Mesenteric fat pad (tissue), 1 donor: ENCODE measurements around the gene FARS2. TPM values are rescaled to one million over a fixed set of nuclear protein-coding genes. Genes with fewer than 3 reads are reported as not detected.
"Not testable (repeated sequence)": the region's sequence is repeated elsewhere in the genome, so short reads cannot be mapped to it uniquely, and the experiment has no call there.

Experiments
- DNase-seq: peaks from one replicate; pipeline ENCODE4 v3.0.0-alpha.2; 2020; ENCODE audit warnings: low spot score
- total RNA-seq: library from RNA; stranded (reverse); fragmentation: NEBNext Ultra II Directional; extraction: Animal tissue kit (Norgen Biotek cat#: 25700); gene quantifications from one replicate; pipeline ENCODE4 v1.2.1, GENCODE V29; 2021
- donor health status: DM: yes; HTN: yes; CAD: no.

FARS2 gene
- total RNA-seq, 1 donor from 2014 or later, result 13.3 TPM

DNA sequence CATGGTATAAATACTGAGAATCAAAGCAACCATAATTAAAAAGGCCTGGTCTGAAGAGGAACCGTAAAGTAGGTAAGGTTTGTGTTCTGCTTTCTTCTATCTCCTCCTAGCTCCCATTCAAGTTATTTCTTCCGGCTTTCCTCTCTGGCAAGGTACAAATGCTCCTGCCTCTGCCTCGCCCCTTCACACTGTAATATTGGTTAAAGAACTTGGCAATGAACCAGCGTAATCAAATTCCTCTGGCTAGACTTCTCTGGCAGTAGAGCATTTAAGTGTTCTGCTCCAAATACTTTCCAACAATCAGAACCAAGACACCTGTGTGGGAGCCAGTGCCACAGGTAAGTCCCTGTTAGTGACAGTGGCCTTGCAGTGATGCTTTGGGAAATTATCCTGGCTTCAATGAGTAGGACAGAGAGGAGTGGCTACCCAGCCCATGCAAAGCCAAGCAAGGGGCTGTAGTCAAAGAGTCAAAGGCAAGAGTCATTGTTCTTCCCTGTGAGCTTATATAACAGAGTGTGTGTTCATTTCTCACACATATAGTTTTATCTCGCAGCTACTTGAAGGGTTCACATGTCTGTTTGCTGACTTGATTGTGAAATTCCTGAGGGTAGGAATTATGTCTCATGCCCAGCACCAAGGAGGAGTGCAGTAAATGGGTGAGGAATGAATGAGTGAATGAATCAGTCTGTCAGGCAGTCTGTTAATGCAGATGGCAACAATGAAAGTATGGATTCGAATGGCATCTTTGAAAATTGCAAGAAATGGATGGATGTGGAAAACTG, 416.1 kb downstream of the FARS2 start:
- DNase-seq, result no peak

DNA sequence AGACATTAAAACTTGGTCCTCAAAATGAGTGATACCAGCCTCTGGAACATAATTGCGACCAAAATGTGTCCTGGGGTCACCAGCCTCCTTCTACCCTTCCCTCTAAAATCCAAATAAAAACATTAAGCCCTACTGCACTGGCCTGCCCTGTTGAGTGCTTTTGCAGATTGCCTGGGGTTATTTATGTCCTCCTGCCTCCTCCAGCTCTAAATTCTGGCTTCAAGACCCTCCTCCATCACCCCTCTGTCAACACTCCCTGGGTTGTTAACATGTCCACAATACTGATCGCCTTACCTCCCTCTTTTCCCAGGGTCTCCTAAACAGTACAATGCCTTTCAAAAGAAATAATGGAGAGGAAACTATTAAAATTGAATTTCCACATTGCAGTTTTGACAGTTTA, 418.0 kb downstream of the FARS2 start:
- DNase-seq, result no peak

DNA sequence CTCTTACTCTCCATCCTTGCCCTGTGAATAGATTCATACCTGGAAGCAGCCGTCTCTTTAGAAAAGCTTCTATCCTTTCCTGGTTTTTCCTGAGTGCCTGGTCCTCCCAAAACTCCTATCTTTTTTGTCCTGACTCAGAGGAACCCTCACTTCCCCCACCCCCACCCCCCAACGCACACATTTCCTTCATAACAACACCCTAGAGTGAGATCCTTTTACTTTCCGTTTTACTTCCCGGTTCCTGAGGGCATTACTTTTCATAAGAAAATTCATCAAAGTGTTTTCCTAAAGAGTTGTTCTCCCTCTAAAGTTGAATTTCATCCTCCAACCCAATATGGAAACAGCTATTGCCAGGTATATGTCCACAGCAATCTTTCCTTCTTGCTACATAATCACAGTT, 418.4 kb downstream of the FARS2 start:
- no peak for DNase-seq

DNA sequence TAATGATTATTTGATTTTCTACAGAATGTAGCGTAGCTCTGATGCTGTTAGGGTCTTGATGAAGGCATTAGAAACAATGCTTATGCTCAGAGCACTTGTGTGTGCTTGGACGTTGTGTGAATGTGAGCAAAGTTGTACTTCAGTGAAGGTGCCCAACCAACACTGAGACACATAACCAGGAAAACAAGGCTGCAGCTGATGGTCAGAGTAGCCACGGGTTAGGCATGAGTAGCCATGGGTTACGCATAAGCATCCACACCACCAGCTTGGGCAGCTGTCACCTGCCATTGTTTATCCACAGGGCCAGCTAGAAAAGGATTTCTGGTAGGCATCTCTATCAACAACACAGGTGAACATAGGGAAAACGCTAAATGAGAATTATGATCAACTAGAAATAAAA, 418.8 kb downstream of the FARS2 start:
- DNase-seq, result no peak

DNA sequence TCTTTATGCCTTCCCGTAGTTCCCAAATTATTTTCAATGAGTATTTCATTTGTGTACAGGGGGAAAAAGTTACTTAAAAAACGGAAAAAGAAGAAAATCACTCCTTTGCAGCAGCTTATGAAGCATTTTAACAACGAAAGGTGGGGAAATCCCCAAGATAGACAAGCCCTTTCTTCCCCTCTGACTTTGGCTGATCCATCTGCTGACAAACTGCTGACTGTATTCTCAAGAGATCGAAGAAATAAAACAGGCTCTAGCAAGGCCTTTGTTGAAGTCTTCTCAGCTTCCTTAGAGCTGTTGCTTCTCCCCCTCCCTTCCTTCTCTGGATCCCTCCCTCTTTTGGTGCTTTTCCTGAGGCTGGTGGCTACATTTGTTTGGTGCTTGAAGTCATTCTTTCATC, 420.2 kb downstream of the FARS2 start:
- no peak for DNase-seq

DNA sequence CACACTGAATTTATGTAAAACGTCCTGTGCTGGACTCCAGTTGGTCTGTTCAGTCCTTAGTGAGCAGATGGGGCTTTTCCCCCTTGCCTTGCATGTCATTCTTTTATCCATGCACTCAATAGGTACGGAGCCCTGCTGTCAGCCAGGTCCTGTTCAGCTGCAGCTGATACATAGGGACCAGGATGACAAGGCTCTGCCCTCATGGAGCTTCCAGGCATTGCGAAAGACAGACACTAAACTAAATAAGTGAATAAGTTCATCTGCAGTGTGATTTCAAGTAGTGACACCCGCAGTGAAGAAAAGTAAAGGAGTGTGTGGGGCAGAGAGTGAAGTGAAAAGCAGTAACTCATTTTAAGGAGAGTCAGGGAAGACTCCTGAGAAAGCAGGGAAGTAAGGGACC, 421.2 kb downstream of the FARS2 start:
- DNase-seq, result no peak

DNA sequence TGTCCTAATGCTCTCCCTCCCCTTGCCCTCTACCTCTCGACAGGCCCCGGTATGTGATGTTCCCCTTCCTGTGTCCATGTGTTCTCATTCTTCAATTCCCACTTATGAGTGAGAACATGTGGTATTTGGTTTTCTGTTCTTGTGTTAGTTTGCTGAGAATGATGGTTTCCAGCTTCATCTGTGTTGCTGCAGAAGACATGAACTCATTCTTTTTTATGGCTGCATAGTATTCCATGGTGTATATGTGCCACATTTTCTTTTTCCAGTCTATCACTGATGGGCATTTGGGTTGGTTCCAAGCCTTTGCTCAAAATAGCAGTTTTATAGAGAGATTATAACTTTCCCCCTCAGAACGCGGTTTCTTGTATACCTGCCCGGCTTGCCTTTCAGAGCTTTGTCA, 422.4 kb downstream of the FARS2 start:
- DNase-seq, result not testable (repeated sequence)

DNA sequence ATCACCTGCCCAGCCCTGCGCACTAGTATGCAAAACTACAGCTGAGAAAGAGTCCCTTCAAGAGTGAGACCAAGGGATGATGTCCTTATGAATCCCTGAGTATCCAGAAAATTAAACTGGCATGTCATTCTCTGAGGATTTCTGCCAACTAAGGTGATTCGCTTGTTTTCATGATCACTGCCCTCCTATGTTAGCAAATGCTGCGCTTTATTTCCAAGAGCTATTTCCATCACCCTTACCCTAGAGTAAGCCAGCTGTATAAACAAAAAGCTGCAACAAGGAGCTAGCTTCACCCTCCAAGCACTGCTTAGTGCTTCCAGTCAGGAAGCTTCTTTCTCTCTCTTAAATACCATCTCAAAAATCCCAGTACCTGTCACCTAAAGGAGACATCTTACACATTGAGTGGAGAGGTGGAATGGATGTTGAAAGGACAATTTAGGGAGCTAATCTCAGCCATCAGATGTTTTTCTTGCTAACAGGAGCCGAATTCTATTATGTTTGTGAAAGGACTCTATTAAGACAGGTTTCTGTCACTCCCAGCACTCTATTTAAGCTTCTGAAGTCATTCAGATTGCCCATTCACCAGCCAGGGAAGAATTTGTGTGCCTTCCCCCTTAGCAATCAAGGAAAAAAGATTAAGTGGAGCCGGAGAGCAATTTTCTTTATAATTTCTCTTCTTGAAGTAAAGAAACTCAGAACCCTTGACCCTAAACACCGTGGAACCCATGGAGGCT, 423.2 kb downstream of the FARS2 start:
- DNase-seq, result no peak

DNA sequence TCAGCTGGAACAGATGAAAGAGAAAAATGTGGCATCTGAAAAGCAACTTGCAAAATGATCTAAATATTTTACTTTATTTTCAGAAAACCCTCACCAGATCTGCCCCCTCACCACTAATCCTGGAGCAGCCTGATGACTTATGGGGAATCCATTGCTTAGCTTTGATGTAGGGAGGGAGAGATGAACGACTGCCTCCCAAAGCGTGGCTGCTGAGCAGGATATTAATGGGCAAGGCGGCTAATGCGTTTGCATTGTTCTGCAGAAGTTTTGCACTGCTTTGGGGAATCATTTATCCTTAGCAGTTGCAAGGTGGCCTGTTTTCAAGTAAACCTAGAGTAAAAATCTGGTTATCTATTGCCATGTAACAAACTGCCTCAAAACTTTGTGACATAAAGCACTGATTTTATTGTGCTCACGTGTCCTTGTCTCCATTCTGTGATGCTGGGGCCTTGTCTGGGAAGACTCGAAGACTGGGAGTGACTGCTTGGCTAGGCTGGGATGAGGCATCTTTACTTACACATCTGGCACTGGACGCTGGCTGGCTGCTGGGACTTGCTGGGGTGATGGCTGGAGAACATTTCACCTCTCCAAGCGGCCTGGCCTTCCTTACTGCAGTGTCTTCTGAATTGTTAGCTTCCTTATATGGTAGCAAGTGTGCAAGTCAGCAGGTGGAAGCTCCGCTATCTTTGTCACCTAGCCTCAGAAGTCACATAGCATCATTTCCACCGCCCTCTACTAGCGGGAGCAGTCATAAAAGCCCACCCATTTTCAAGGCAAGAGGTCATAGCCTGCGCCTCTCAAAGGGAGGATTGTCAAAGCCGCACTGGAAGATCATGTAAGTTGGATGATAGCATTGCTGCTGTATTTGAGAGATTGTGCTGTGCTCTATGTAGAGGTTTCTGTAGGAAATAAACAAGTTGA, 432.2 kb downstream of the FARS2 start:
- DNase-seq, result no peak

DNA sequence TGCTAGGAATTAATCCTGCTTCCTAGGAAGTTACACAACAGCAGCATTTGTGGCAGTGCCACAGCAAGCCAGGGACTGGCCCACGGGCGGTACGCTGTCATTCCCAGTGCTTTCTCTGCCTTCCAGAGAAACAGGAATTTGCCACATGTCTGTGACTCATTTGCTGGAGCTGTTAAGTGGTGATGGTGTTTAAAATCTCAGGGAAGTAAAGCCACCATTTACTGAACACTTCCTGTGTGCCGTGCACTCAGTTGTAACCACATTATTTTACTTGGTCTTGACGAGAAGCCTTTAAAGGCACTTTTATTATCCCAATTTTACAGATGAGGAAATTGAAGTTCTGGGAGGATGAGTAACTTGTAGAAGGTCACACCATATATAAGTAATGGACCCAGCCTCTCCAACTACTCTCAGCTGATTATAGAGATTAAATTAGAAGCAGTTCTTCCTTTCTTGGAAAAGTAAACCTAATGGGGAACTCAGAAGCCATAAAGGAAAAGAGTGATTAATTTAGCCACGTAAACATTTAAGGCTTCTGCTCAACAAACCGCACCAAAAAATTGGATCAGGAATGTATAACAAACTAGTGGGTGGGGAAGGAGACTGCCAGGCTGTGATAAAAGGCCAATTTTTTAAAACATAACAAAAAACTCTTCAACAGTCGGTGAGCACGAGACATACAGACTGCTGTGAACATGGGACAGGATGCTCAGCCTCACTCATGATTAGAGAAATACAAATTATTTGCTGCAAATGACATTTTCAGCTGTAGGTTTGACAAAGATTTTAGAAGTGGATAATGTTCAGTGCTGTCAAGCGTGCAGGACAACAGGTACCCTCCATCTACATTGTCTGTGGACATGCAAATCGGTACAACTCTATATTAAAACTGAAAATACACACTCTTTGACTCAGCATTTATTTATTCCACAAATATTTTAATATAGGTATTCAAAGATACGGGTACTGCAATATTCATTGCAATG, 434.2 kb downstream of the FARS2 start:
- DNase-seq, result no peak

DNA sequence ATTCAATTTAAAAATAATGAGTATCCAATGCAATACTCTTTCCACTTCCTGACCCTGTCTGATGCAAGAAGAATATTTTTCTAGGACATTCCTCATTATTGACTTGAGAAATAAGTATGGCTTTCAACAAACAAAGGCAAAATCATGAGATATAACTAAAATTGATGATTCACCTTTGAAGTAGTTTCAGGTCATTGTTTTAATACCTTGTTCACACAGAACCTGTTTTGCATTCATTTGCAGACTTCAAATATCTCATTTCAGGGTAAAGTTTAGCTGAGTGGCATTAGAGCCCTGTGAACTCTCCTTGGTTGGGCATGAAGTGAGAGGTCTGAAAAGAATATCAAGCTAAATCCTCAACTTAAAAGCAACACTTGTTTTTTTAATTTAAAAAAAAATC, 436.2 kb downstream of the FARS2 start:
- DNase-seq, result no peak

DNA sequence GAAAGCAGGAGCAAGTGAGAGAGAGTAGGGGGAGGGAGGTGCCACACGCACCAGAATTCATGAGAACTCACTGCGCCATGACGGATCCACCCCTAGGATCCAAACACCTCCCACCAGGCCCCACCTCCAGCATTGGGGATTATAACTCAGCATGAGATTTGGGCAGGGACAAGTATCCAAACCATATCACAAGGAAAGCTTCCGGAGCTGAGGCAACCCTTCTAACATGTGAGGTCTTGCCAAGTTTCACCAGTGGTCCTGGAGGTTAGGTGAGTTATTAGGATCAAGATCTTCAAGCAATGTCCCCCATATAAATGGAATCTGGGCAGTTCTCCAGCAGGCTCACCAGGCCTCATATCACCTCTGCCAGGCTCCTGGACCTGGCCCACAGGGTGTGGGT, 437.0 kb downstream of the FARS2 start:
- no peak for DNase-seq

DNA sequence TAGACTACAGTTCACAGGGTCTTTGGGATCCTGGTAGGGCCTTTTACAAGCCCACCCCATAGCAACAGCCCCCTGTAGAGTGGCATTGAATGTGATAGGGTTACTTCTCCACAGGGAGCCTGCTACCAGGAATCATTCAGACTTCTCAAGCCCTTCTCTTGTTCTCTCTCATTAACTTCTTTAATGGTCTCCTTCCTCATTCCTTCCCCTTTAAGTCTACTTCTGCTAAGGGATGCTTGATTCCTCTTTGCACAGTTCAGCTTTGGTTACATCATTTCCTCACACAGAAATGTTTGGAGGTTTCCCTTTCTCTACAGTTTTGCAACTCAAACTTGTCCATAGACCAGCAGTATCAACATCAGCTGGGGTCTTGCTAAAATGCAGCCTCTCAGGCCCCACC, 437.8 kb downstream of the FARS2 start:
- DNase-seq, result not testable (repeated sequence)

DNA sequence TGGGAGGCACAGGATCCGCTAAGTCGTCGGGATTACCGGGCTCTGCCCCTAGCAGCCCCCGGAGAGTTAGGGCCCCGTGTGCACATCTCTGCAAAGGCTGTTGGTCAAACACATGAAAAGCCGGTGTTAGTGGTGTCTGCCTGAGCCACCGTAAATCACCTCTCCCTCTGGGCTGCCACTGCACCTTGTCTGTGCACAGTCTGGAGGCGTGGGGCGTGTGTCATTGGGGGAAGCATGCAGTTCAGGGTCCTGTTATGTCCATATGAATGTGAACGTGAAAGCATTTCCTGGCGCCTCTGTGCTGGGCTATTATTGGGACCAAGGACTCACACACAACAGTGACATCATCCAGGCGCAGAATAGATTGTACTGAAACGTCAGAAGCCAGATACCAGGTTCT, 439.9 kb downstream of the FARS2 start:
- DNase-seq, result no peak

DNA sequence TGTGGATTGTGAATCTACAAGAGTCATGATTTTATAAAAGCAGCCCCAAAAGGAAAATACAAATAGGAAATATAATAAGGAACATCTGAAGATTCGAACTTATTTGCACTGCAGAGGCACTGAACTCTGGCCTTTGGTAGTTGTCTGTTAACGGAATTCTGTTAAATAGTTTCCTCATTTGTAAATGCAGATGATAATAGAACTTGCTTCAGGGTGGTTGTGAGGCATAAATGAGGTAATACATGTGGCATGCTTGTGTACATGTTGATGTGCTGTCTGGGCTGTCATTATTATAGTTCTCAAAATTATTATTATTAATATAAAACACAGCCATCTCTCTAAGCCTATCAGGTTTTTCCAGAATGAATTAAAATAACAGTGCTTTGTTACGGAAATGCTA, 443.4 kb downstream of the FARS2 start:
- DNase-seq, result no peak

DNA sequence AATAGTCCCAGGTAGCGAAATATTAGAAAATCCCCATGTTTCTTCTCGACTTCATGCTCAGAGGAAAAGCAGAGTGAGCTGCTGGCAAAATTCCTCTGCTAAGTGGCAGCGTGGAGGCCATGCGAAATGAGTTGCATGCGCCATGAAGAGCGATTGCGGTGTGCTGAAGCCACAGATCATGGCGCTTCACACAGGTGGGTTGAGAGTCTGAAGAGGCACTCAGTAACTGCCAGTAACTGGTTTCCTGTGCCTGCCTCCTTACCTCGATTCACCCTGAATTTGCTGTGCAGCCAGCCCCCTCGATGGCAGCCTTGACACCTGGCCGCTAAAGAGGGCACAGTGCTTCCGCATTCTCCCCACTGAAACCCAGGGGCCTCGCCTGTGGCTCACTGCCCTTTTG, 443.9 kb downstream of the FARS2 start:
- peak; percentile 37 for DNase-seq

DNA sequence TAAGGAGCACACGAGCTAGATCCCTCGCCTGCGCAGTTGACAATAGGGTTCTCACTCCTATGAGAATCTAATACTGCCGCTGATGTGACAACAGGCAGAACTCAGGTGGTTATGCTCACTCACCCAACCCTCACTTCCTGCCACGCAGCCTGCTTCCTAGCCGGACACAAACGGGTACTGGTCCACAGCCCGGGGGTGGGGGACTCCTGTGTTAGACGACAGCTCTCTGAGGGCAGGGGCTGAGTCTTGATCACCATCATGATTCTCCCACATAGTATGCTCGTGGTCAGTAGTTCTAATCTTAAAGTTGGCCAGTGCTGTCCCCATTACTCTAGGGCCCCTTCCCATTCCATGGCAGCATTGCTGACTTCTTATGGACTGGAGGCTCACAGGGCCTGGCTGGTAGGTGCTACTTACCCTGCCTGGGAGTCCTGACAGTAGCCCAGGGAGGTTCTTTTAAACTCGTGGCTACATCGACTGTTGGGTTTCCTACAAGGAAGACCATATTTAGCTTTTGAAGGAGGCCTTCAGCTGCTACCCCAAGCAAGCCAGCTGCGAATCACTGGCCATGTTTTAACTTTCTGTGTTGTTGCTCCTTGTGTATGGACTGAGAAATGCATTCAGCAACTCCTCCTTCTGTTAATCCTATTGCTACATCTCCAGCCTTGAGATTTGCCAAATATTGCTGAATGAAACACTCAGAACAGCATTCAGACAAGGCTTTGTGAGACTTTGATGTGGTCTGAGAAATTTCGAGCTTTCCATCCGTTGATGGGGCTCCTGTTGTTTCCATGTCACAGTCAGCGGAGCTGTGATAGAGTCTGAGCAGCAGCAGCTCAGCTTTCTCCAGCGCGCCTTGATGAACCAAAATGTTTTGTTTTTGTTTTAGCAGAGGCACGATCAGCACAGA, 445.1 kb downstream of the FARS2 start:
- DNase-seq, result peak; percentile 28

DNA sequence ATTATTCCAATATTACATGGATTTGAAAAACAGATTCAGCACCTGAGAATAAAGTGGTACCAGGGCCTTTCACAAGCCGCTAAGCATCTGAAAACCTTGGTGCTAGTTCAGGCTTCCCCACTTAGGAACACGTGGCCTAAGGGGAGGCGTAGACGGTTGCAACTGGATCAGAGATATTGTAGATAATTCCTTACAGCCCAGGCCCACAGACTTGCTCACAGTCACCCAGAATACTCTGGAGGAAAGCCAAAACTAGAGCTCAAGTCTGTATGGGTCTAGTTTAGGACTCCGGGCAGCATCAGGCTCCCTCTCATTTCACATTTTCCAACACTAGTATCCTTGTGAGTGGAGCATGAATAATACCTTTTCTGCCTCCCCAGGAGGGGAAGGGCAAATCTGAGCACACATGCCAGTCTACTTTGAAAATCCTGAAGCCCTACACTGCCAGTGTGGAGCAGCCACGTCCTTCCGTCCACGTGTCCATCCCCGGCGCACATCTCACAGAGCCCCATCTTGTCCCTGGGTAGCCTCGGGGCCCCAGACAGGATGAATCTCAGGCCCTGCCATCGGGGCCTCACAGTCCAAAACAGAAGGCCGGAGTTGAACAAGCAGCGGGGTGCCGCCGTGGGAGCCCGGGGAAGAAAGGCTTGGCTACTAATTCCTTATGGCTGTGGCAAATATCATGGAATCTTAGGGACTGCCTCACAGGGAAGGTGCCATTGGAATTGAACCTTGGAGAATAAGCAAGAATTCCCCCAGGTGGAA, 446.1 kb downstream of the FARS2 start:
- DNase-seq, result peak; percentile 75

DNA sequence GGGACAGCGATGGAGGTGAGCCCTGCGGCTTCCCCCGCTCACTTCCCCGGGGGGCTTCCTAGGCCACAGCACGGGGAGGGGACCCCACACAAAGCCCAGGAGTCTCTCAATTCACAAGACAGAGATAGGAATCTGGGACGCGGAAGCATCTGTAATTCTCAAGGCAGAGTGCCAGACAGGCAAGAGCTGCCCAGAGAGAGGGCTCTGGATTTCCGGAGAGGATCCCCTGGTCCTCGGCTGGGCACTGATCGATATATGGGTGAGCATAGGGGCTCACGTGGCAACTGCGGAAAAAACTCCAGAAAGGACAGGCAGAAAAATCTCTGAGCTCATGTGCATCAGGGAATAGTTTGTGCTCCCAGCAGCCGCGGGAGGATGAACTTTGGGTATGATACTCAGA, 449.2 kb downstream of the FARS2 start:
- no peak for DNase-seq
